Medulla oblongata (tissue), 1 donor: ENCODE measurements around the gene TRERF1.

ENCODE experiments used
- DNase-seq: peaks from one replicate; pipeline ENCODE4 v3.0.0-alpha.2; 2015; ENCODE audit errors: extremely low spot score

Gene TRERF1

DNA sequence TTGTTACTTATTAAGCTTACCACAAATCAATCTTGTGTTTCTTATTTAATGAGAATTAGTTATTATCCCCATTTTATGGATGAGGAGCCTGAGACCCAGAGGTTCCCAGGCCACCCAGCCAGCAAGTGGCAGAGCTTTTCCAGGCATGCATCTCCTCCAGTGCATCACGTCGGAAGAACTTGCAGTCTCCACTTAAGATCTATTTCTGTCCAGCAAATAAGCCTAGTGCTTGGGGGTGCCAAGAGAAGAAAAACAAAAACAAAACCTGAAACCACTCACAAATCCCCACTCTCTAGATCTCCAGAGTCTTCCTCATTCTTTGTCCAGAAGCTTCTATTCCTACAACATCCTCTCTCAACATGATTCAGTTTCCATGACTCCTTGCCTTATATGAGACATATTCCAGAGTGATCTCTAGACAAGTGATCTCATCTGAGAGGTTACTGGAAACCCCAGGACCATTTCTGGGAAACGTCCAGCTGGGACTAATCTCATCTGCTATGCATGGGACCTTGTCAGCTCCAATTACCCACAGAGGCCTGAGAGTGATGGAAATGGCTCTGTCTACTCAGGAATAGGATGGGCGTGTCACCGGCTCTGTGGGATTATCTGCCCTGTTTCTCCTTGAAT is 261.1 kb downstream of the TRERF1 start:
- DNase-seq, result no peak

DNA sequence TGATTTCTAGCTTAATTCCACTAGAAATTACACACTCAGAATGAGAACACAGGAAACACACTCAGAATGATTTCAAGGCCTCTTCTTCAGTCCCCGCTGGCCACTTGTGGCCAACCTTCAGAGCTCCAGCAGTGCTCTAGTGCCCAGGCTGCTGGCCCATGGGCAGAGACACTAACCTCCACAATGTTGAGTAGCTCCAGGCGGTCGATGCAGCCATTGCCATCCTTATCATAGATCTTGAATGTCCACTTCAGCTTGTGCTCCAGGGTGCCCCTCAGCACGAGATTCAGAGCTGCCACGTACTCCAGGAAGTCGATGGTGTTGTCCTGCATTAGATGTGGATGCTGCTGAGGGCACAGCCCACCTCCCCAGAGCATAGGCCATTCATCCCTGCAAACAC is 263.3 kb downstream of the TRERF1 start:
- DNase-seq, result no peak

- DNase-seq, result no peak
These were observed 266.1 kb downstream of the TRERF1 start for GRCh38 chr6:42185597-42185996.

DNA sequence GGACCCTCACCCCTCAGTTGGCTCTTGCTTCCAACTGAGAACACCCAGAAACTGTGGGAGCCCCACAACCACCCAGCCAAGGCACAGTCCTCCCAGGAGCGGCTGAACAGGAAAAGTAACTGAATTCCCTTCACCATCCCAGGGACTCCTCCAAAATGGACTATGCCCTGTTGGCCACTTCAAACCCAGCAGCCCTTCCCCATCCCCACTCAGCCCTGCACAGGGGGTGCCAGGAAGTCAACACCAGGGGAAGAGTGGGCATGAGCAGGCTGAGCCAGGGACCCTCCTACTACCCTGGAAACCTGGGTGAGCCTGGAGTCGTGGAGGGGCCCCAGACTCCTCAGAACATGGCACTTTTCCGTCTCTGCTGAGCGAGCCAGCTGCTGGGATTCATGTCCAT is 267.3 kb downstream of the TRERF1 start:
- DNase-seq, result no peak

GRCh38 chr6:42182101-42182500 is 269.6 kb downstream of the TRERF1 start:
- no peak for DNase-seq

DNA sequence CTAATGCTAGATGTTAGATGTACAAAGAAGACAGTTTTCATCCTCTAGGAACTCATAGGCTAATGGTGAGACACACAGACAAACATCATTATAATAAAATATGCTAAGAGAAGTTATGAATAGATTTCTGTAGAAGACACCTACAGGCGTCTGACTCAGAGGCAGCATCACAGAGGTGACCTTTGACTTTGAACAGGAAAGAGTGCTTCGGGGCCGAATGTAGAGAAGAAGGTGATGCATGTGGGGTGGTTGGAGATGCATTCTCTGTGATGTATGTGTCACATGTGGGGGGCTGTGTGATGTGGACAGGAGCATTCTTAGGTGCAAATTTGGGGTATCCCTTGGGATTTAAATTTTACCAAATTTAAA is 271.8 kb downstream of the TRERF1 start:
- no peak for DNase-seq

- DNase-seq, result no peak
These were observed 272.3 kb downstream of the TRERF1 start for GRCh38 chr6:42179261-42179944.

DNA sequence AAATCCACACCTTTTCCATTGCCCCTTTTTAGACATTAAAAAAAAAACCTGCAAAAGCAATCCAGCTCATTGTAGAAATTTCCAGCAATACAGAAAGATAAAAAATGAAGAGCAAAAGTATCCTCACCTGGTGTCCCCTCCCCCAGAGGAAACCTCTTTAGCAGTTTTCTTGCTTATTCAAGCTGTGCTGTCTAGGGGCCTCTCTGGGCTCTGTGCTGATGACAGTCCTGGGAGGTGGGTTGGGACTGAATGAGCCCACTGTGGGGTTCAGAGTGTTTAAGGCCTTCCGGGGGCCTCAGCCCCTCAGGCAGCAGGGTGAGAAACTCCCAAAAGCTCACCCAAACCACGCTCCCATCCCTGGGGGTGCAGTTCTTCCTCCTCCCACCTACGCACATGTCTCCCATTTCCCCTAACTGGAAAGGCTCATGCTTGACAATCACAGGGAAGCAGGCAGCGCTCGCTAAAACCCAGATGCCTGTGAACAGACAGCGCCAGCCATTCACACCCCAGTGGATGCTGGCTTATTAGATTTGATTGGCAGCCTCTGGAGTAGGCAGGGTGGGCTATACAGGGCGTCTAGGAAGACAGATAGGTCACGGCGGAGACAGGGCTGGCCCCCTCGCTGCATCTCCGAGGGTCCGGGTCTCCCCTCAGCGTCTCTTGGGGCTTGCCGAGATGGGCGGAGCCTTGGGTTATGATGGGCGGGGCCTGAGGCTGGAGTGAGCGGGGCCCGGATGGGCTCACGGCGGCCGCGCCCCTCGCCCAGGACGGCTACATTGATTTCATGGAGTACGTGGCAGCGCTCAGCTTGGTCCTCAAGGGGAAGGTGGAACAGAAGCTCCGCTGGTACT is 274.0 kb downstream of the TRERF1 start:
- no peak for DNase-seq

DNA sequence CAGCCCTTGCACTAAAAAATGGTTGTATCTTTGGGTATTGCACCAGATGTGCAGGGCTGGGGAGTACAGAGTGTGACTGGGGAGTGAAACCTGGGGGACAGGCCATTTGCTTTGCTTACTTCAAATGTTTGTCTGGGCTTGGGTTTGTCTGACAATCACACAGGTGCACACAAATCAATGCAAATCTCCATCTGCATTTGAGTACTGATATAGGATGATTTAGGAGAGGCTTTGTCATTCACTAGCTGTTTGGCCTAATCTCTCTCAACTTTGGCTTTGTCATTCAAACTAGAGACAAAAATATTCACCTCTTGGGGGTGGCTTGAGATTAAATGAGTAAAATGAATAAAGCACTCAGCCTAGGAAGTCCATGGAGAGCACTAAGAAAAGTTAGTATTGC is 274.7 kb downstream of the TRERF1 start:
- DNase-seq, result no peak

GRCh38 chr6:42175860-42176259 is 275.9 kb downstream of the TRERF1 start:
- no peak for DNase-seq
